HepG2 (cell line): Measurements from ENCODE around the gene GPLD1.

Experiments
- CTCF ChIP-seq: sonication (generic); formaldehyde crosslinking; IDR thresholded peaks from 2 replicates; pipeline ENCODE4 v1.5.0; 2020; ENCODE audit warnings: mild to moderate bottlenecking, missing genetic modification reagents, moderate library complexity
- REPIN1 ChIP-seq: sonication (generic); formaldehyde crosslinking; IDR thresholded peaks from 2 replicates; pipeline ENCODE4 v1.8.0; 2022; ENCODE audit warnings: missing genetic modification reagents, low read depth, mild to moderate bottlenecking, borderline replicate concordance
- SMAD3 ChIP-seq: sonication (generic); formaldehyde crosslinking; IDR thresholded peaks from 2 replicates; pipeline ENCODE4 v1.4.0; 2020; ENCODE audit warnings: missing genetic modification reagents
- SYNCRIP ChIP-seq: fragments of 200-400 bp; formaldehyde crosslinking; IDR thresholded peaks from 2 replicates; pipeline ENCODE4 v1.6.1; 2018; ENCODE audit warnings: mild to moderate bottlenecking, low read depth, low read length; ENCODE audit not compliant: insufficient read depth

GRCh38 chr6:24458134-24458533 is 31.2 kb downstream of the GPLD1 start:
- TF ChIP-seq SYNCRIP (no peak), SMAD3 (CRISPR knock-in tag) (no peak), CTCF (no peak), REPIN1 (CRISPR knock-in tag) (no peak)
